Measurements from ENCODE around the gene KCNMA1.

Gene KCNMA1

DNA sequence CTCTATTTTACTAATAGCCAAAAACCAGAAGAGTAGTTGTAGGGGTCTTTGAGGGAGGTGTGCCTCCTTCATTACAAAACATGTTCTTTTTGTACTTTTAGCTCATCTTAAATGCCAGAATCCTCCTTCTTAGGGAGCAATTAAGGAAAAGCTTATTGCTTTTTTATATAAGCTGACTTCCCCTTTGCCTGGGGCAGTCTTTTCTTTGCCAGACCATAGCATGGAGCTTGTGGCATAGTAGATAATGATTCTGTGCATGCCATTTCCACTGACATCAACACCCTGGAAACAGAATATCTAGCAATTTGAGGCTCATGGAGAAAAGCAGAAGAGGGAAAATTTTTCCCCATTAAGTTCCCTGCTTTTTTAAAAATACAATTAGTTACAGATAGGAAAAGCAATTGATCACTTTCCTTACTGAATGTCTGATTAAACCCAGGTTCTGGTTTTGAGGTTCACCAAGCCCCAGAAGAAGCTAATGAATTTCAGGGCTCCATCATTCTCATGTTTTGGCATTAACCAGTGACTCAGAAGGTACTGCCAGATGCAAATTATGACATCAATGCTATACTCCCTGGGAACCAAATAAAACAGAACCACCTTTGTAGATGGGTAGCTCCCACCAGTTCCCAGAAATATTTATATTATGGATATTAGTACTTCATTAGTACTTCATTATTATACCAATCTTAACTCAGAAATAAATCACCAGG is 410.6 kb downstream of the KCNMA1 start:
- DNase-seq = no peak

DNA sequence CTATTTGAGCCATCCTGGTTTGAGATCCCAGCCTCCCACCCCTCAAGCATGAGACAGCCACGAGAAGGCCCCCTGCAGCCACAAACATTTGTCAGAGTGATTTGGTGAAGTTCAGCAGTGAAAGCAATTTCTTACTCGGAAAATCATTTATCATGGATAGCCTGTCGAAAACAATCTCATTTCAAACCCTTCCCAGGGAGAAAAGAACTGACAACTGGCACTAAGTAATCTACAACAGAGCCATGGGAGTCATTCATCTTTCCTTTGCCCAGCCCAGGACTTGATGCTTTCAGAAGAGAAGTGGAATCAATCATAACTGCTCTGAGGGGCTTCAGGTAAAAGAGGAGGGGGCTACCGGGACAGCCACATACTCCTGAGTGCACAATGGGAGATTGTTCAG is 411.2 kb downstream of the KCNMA1 start:
- no peak for DNase-seq

DNA sequence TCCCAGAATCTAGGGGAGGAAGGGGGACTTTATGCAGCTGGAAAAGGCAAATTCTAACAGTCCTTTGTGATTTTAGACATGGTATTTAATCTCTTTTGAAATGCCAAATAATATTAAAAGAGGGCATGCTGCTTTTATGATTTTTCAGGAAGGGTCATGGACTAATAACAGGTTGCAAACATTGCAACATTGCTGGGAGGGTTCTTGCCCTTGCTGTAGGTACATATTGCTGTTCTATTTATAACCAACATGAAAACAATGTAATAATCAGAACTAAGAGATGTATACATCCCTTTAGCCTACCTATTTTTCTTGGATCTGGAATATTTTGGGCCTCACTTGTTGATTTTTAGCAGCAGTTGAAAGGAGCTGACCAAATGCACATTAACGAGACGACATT is 411.6 kb downstream of the KCNMA1 start:
- DNase-seq = no peak

DNA sequence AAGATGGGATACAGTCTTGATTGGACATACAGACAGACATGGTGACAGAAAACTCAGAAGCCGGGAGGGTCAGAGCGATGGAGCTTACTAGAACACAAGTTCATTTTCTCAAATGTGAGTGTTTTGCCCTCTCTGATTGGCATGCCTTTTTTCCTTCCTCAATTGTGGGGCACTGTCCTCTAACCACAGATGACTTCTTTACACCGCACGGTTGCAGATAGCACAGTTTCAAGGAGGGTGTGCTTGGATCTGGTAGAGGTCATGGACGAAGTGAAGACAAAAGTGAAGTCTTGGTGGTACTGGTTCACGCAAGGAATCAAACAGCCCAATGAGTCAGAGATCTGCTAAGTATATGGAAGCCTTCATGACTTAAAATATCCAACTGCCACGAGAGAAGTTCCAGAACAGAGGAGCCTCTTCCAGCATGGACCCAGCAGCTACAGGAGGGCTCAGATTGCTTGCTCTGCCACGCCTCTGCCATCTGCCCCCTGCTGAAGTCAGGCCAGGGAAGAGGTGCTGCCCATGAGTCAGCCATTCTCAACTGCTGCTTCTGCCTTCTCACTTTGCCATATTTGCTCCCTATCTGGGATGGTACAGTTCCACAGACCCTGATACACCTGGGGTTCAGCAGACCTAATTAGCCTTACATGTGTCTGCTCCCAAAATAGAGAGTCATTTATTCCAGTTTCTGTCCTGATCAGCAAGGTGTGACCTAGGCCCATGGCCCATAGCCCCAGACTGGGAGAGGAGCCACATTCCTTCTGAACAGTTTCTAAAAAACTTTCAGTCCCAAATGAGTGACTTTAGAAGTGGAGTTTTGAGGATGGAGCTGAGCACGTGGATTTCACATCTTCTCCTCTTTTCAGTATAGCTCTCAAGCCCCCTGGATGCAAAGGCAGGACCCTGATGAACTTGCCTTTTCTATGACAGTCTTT is 413.8 kb downstream of the KCNMA1 start:
- no peak for DNase-seq

DNA sequence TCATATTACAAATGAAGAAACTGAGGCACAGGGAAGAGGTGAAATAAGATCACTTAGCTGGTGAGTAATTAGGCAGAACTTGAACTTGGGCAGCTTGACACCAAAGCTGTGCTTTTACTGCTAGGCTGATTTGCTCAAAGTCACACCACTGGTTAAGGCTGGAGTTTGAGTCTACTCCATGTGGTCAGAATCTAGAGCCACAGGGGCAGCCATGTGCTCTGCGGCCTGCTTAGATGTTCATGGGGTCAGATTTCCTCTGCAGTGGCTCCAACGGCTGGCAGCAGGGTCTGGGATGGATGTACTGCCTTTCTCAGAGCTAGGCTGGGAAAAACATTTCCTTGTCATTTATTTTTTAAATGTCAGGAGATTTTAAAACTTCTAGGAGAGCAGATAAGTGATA is 417.5 kb downstream of the KCNMA1 start:
- no peak for DNase-seq

DNA sequence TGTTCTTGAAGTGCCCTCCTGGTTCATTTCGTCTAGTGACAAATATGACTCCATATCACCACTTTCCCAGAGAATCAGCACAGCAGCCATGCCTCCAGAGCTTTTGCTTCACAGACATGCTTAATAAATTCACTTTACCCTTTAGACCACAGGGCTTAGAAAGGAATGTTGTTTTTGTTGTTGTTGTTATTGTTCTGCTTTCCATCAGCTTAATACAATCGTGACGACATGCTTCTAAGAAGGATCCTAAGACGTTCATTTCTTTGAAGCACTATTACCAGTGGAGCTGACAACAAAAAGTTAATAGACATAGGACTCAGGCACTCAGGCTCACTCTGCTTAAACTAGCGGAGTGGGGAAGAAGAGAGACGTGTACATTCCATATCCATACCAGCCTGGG is 418.6 kb downstream of the KCNMA1 start:
- DNase-seq = no peak

DNA sequence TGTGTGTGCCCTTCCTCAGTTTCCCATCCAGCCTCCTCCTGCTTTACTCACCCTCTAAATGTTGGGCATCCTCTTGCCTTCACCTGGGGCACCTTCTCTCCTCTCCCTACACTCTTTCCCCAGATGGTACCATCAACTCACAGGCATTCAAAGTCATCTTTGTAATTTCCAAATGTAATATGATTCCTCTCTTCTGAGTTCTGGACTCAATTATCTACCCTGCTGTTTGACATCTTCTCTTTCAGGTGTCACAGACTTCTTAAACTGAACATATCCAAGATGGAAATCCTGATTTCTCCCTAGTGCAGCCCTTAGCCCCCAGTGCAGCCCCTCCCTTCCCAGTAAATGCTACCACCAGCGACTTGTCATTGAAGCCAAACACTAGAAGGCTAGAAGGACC is 422.8 kb downstream of the KCNMA1 start:
- DNase-seq = no peak

DNA sequence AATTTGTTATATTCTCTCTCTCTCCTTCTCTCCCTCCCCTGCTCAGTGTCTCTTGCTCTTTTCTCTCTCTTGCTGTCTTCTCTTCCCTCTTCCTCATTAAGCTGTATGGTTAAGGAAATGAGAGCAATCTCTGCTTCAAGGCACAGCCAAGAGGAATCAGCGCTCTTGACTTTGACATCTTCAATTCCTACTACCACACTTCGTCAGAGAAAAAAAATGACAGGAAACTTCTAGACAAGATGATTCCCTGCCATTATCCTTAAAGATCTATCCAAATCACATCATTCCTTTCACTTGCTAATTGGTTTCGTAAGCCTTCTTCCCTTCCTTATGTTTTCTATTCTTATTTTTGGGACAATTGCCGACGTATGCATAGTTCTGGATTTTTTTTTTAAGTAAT is 425.0 kb downstream of the KCNMA1 start:
- no peak for DNase-seq

DNA sequence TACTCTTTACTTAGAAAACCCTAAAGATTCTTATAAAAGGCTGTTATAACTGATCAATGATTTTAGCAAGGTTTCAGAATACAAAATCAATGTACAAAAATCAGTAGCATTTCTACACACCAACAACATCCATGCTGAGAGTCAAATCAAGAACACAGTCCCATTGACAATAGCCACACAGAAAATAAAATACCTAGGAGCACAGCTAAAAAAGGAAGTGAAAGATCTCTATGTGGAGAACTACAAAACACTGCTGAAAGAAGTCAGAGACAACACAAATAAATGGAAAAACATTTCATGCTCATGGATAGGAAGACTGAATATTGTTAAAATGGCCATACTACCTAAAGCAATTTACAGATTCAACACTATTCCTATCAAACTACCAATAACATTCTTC is 427.0 kb downstream of the KCNMA1 start:
- DNase-seq = no peak

DNA sequence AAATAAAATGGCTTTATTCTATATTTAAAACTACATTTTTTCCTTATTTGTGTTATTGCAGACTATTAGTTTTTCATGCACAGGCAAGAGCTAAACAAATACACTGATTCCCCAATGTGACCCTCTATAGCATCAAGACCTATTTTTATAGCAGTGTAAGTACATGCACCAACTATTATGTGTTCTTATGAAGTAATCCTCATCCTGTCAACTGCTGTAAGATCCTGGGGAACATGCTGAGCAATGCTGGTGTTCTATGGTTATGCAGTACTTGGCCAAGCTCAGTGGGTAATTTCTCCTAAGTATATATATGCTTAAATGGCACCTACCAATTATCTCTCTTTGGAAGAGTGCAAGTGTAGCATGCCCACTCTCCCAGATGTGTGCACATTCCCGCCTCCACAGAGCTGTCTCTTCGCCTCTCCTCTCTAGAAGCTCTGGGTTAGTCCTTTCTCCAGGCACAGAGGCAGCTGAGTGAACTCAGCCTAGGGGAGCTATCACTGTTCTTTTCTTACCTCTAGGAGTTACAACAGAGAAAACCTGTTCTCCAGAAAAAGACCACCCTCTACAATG is 428.8 kb downstream of the KCNMA1 start:
- no peak for DNase-seq

DNA sequence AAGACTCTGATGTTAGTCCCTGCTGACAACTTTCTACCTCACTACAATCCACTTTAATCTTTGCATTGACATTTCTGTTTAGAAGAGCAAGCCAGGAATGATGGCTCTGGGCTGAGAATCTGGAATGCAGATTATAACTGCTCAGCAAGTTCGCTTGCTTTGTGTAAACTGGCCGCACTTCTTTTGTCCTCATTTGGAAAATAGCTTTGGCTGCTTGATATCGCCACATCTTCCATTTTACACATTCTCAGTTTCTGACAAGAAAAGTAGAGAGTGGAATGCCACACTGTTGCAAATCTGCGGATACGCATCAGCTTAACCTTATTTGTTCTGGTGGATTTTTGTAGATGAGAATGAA is 429.8 kb downstream of the KCNMA1 start:
- no peak for DNase-seq

DNA sequence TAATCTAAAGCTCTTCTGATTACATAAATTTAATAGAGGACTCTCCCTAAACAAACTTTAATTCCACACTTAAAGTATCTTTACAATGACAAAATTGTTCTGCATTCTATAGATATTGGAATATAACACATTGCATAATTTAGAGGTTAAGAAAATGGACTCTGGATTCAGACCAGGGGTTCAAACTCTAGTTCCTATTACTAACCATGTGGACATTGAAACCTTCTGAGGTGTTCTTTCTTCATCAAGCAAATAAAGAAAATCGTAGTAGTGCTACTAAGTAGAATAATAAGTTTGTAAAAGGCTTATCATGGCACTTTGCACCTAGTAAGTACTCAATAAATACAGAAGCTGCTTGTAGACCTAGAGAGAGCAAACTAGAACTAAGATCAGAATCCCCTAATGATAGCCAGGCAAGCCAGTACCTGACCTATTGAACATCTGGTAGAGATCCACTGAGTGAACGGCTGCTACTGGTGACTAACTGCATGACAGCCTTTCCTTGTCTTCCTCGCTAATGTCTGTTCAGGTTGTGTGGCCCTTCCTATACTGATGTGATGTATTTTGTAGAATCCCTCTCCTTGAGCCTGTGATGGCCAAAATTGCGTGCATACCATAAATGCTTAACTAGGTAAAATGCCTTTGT is 430.3 kb downstream of the KCNMA1 start:
- no peak for DNase-seq

DNA sequence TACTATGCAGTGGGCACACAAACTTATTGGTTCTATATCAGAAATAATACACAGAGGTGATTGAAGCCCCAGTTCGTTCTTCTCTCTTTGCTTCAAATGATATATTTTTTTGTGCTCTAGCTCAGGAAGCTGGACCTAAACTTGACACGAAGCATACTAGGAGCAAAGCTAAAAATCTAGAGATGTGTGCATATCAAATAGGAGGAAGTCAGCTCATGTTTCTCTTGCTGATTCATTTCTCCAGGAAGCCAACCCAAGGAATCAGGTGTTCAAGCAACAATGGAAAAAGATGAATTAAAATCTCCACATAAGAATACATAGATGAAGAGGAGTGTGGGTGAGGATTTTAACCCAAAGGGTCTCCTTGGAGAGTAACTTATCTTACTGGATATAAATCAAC is 432.5 kb downstream of the KCNMA1 start:
- no peak for DNase-seq

DNA sequence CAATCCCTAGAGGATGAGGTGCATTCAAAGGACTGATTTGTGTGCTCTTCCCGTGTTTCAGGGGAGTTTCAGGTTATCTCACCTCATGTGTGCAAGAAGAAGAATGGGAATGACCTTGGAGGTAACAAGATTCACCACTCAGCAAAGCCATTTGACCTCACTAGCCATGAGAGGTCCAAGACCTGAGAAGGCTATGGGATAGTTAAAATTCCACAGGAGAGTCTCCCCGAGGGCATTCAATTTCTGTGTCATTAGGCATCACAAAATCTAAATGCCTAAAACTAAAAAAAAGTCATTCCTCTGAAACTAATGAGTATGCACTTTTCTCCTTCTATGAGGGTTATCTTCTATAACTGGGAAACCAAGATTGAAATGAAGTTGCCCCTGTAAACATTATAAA is 433.4 kb downstream of the KCNMA1 start:
- DNase-seq = no peak

DNA sequence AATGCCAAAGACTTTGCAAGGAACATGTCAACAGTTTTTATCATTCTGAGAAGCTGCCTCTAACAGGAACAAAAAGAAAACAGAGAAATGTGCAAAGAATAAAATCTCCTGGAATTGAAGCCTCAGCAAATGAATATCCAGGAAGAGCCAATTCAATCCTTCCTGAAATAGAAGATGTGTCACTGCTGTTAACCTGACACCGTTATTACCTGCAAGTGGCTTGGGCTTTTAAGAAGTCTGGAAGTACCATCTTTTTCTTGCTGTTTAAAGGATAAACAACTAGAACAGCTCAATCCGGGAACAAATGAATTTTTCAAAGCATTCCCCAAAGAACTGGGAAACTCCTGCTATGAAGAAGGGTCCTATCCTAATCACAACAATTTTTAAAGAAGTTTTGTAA is 434.8 kb downstream of the KCNMA1 start:
- DNase-seq = no peak

DNA sequence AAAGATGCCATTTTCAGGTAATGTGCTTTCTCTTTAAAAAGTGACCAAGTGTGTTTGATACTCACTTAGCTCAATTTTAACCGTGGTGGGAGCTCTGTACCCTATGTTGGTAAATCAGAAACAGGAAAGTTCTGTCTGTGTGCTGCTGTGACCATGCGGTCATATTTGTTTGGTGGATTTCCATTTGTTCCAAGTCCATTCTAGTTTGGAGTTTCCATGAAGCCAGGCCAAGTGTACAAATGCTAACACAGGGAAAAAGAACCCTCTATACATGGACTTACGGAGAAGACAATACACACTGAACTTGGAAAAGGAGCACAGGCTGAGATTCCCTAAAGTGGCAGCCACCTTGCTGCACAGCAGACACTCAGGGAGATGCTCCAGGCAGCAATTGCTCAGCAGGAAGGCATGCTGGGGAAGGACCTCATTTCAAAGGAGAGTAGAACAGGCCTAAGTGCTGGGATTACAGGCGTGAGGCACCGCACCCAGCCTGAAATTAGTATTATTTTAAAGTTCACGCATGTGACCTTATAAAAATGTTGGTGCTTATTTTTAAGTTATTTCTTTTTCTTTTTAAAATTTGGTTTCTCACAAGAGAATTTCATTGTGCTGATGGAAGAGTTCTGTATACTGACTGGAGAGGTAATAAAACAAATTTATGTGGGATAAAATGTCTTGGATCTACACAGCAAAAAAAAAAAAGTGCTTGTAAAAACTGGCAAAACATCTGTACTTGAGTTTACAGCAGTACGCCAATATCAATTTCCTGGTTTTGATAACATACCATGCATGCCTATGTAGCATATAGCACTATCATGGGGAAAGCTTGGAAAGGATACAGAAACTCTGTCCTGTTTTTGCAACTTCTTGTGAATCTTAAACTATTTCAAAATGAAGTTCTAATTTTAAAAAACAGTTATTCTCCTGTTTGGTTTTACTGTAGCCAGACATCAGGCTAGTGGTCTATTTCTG is 436.2 kb downstream of the KCNMA1 start:
- DNase-seq = no peak

DNA sequence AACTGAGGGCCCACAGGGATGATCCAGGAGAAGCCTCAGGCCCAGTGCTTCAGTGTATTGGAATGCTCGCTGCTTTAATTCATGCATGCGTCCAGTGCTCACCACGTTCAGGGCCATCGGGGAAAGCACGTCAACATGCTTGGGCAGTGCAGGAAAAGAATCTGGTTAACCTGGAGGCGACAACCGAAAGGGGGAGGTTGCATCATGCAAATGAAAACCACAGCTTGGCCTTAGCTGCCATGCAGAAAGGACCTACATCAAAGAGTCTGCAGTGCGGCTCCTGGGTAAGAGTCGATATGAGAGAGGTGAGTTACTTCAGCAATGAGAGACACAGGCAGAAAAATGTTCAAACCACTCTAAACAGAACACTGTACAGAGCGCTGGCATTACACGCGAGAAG is 440.1 kb downstream of the KCNMA1 start:
- no peak for DNase-seq

DNA sequence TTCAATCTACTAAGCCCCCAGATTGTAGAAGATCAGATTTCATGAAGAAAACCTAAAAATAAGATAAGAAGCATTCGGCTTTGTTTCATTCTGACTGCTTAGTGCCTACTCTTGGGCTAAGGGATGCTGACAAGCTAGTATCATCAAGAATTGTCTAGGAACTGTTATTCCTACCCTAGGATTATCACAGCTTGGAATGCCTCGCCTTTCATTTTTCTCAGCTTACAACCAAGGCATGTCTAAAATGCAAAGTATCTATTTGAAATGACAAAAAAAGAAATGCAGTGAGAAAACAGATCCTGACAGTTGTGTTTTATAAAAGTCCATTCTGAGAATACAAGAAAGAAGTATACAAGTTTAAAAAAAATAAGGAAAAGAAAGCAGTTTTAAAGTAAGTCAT is 441.0 kb downstream of the KCNMA1 start:
- no peak for DNase-seq

DNA sequence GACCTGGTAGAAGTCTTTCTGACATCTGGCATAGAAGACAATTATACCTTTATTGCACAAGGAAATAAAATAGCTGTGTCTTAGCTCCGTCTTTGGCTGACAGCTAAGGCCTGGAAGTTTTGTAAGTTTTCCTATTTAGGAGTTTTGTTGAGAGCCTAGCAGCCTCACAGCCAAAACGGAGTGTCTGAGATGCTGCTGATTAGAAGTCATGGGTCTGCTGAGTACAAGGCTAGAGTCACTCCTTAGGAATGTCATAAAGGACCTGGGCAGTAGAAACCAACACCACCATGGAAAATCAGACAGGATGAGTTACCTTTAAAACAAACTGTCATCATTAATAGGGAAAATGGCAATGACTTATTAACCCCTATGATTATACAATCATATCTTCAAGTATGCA is 442.5 kb downstream of the KCNMA1 start:
- no peak for DNase-seq

DNA sequence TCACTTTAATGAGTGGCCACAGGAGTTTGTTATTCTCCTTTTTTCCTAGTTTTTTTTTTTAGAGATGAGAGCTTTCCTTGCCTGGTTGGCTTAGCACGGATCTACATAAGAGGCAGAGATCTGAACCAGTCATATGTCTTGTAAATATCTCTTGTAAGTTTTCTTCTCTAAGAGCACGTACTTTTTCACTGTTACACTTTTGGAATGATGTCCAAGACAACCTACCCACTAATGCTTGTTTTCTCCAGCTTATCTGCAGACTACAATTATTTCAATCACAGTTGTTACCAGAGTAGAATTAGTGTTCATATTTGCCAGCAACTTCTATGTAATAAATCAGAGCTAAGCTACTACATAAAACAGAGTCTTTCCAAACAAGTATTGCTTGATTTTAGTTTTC is 444.6 kb downstream of the KCNMA1 start:
- DNase-seq = no peak

DNA sequence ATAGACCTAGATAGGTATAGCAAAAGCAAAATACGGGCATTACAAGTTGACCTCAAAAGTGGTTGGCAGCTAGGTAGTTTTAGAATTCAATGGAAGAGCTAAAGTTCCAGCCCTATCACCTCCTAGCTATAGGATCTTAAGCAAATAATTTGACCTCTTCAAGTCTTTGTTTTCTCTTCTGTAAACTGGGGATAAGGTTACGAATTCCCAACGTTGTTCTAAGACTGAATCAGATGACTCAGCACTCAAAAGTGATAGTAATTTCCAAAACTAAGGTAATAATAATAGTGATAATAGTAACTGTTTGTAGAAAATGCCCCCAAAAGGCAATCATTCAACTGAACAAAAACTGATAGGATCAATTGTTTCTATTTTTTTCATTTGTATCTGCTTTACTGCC is 445.2 kb downstream of the KCNMA1 start:
- no peak for DNase-seq

DNA sequence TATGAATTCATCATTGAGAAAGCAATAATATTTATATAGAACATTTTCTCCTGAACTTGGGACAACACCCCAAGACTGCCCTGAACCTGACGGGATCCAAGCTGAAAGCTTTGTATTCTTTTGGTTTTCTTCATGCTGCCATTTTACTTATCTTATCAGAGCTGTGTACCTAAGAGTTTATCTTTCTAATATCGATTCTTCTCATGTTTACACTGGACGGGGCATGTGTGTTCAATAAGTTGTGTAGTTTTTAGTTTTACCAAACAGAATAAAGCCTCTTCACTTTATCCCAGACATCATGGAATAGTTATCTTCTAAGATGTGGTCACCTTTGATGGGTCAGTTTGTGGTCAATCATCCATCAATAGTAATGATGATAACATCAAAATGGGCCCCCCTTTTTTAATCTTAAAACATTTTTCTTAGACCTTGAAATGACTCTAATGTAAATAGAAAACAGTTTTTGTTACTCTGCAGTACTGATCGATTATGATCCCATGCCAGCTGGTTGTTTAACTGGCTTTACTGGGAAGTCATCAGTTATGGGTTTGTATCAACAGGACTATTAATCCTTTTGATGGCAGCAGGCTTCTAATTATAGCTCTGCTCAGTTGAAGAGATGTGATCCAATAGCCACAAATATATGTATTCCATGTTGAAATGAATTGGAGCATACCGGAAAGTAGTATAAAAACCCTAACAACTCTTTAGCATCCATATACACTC is 446.1 kb downstream of the KCNMA1 start:
- DNase-seq = no peak

Measured in activated T-cell treated with anti-CD3 and anti-CD28 coated beads for 4 hours (primary cell).